Measurements from ENCODE around the gene WWOX. TPM values are rescaled to one million over a fixed set of nuclear protein-coding genes. Genes with fewer than 3 reads are reported as not detected.

The WWOX gene
- total and polyA plus RNA-seq, 2 of the 13 experiments (the other 11 are each of a cell fraction or from before 2014, with no cell fraction given) = 9.1 to 37.4 TPM

- peak; percentile 26; the same call in 1 of the 2 replicates for TF ChIP-seq ZFX (CRISPR knock-in tag; IDR thresholded peaks at IDR 0.05; ENCODE audit: low read depth)
- TF ChIP-seq MAFG (CRISPR knock-in tag; IDR thresholded peaks at IDR 0.05) = no peak
- no peak for TF ChIP-seq TP53 (CRISPR knock-in tag; conservative IDR thresholded peaks at IDR 0.05)
- peak; percentile 23; the same call in 1 of the 2 replicates for TF ChIP-seq NR2C2 (CRISPR knock-in tag; IDR thresholded peaks at IDR 0.05; ENCODE audit: borderline replicate concordance)
- no peak; the same call in 1 of the 2 replicates for TF ChIP-seq ZNF782 (CRISPR knock-in tag; IDR thresholded peaks at IDR 0.05; ENCODE audit: borderline replicate concordance)
- TF ChIP-seq FOSL2 (CRISPR knock-in tag; IDR thresholded peaks at IDR 0.05) = no peak
- no peak for TF ChIP-seq ZBTB40 (IDR thresholded peaks at IDR 0.05)
- TF ChIP-seq ZBTB40 (CRISPR knock-in tag; IDR thresholded peaks at IDR 0.05) = no peak; the same call in 1 of the 2 replicates
- no peak for TF ChIP-seq TCF7L2 (IDR thresholded peaks at IDR 0.05; ENCODE audit: low read depth, low read length)
- no peak for TF ChIP-seq POLR2AphosphoS5 (IDR thresholded peaks at IDR 0.05; ENCODE audit: low read depth, low read length)
- no peak for TF ChIP-seq ZNF577 (CRISPR knock-in tag; IDR thresholded peaks at IDR 0.05; ENCODE audit: borderline replicate concordance, low read depth)
- TF ChIP-seq ZNF224 (CRISPR knock-in tag; IDR thresholded peaks at IDR 0.05) = no peak
- no peak for TF ChIP-seq ZNF282 (IDR thresholded peaks at IDR 0.05; ENCODE audit: partially characterized antibody)
- no peak for TF ChIP-seq PRDM4 (CRISPR knock-in tag; IDR thresholded peaks at IDR 0.05; ENCODE audit: borderline replicate concordance)
- no peak for TF ChIP-seq SMYD3 (CRISPR knock-in tag; IDR thresholded peaks at IDR 0.05)
- TF ChIP-seq NCOA2 (CRISPR knock-in tag; IDR thresholded peaks at IDR 0.05) = no peak
- no peak for TF ChIP-seq ADNP (CRISPR knock-in tag; IDR thresholded peaks at IDR 0.05)
- no peak for TF ChIP-seq ZSCAN20 (CRISPR knock-in tag; IDR thresholded peaks at IDR 0.05; ENCODE audit: borderline replicate concordance)
- 0 out of 3 replicates have a peak, but pooled peaks have one; percentile 31 for TF ChIP-seq MXI1 (IDR thresholded peaks at IDR 0.05; ENCODE audit: borderline replicate concordance, low read depth, low read length)
- TF ChIP-seq NFATC3 (CRISPR knock-in tag; IDR thresholded peaks at IDR 0.05) = no peak
Observed at GRCh38 chr16:78505544-78506366, 406.3 kb downstream of the WWOX start (continued).
